HEK293T (cell line): ENCODE results near the gene ZC3H12A.

ENCODE experiments used
- BHLHE40 ChIP-seq: fragments of 450-650 bp; IDR thresholded peaks from 2 replicates; pipeline ENCODE4 v1.6.1; 2016; ENCODE audit warnings: mild to moderate bottlenecking, moderate library complexity, borderline replicate concordance
- ELF4 ChIP-seq: fragments of 450-650 bp; IDR thresholded peaks from 2 replicates; pipeline ENCODE4 v1.6.1; 2017; ENCODE audit warnings: antibody characterized with exemption
- FOXA1 ChIP-seq: fragments of 450-650 bp; IDR thresholded peaks from 2 replicates; pipeline ENCODE4 v1.6.1; 2016; ENCODE audit warnings: mild to moderate bottlenecking
- FOXK2 ChIP-seq: fragments of 450-650 bp; IDR thresholded peaks from 2 replicates; pipeline ENCODE4 v1.6.1; 2016; ENCODE audit warnings: mild to moderate bottlenecking
- FOXM1 ChIP-seq: fragments of 450-650 bp; IDR thresholded peaks from 2 replicates; pipeline ENCODE4 v1.6.1; 2017; ENCODE audit warnings: mild to moderate bottlenecking, borderline replicate concordance
- HDGF ChIP-seq: fragments of 450-650 bp; IDR thresholded peaks from 2 replicates; pipeline ENCODE4 v1.6.1; 2017; ENCODE audit warnings: antibody characterized with exemption, borderline replicate concordance
- L3MBTL2 ChIP-seq: fragments of 450-650 bp; conservative IDR thresholded peaks from 2 replicates; pipeline ENCODE4 v1.6.1; 2016; ENCODE audit warnings: mild to moderate bottlenecking
- LEF1 ChIP-seq: fragments of 450-650 bp; IDR thresholded peaks from 2 replicates; pipeline ENCODE4 v1.6.1; 2017; ENCODE audit warnings: mild to moderate bottlenecking, borderline replicate concordance
- SP1 ChIP-seq: fragments of 450-650 bp; IDR thresholded peaks from 2 replicates; pipeline ENCODE4 v1.6.1; 2017
- SUZ12 ChIP-seq: fragments of 450-650 bp; IDR thresholded peaks from 2 replicates; pipeline ENCODE4 v1.6.1; 2016; ENCODE audit warnings: mild to moderate bottlenecking
- TARDBP ChIP-seq: fragments of 450-650 bp; IDR thresholded peaks from 2 replicates; pipeline ENCODE4 v1.6.1; 2016
- ZNF384 ChIP-seq: fragments of 450-650 bp; IDR thresholded peaks from 2 replicates; pipeline ENCODE4 v1.6.1; 2016

DNA sequence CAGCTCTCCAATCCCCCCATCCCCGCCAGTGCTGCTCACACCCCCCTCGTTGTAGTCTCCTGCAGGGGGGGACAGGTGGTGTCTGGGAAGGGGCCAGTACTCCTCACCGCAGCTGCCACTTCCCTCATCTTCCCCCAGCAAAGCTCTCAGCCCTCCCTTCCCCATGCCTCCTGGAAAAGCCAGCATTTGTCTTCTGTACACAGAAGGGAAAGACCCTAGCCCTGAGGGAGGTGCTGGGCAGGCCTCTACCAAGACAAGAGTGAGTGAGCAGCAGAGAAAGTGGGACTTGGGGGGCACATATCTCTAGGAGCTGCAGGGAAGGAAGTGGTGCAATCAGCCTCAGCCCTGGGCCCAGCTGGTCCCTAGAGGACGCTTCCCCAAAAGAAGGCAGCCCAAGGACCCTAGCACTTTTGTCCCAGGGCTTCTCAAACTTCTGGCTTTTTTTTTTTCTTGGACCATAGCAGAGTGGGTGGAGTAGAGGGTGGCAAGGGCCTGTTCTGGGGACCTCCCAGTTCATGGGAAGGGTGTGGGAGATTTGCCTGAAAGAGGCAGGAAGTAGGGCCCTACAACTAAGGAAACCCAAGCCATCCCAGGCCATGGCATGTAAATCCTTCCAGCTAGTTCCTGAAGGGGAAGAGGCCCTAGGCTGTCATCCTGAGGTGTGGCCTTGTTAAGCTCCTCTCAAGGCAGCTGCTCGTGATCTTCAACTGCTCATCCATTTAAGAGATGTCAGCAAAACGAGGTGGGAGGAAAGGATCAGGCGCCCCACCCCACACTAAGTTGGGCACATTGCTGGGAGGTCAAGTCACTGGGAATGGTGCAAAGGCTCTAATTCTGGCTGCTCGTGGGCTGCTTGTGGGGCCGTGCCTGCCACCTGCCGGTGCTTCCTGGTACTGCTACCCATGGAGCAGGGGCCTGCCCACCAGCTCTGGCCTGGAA, 12.6 kb downstream of the ZC3H12A start:
- TF ChIP-seq FOXM1 (no peak), SP1 (no peak), ELF4 (no peak), FOXA1 (no peak), BHLHE40 (no peak), HDGF (0 out of 2 replicates have a peak, but pooled peaks have one; percentile 57), LEF1 (no peak), ZNF384 (no peak), SUZ12 (no peak), TARDBP (no peak), FOXK2 (no peak), L3MBTL2 (no peak)
